ENCODE results near the gene NDUFA7. TPM values are rescaled to one million over a fixed set of nuclear protein-coding genes. Genes with fewer than 3 reads are reported as not detected.
"Not testable (repeated sequence)": the region's sequence is repeated elsewhere in the genome, so short reads cannot be mapped to it uniquely, and the experiment has no call there.

The NDUFA7 gene
- total RNA-seq, 2 donors from 2014 or later, result 39.6 to 52.6 TPM

GRCh38 chr19:8358948-8359347 lies 37.8 kb upstream of the NDUFA7 start:
- intact Hi-C loops (cut with DNase I), result loop anchor here (10.0 kb wide), 1 partner anchor 146 kb away; the partner anchor contains the start of gene PRAM1
- H3K4me3 ChIP-seq, result no peak overlapping the region
- no peak for DNase-seq (ENCODE audit: low spot score)
- TF ChIP-seq CTCF (IDR thresholded peaks at IDR 0.05), result no peak
- no peak for TF ChIP-seq POLR2A (IDR thresholded peaks at IDR 0.05)
- no peak for TF ChIP-seq POLR2AphosphoS5 (IDR thresholded peaks at IDR 0.05)
- H3K9me3 ChIP-seq, result no peaks in the 10 kb centered on the region
- H3K27me3 ChIP-seq (replicated peaks; ENCODE audit: insufficient read depth), result no peaks in the 10 kb centered on the region
- no peaks in the 10 kb centered on the region for H3K4me1 ChIP-seq (replicated peaks)
- 88% methylated on average over 6 of the region's 6 CpGs for WGBS
- H3K36me3 ChIP-seq, result no peaks in the 10 kb centered on the region
- H3K27ac ChIP-seq, result no peak overlapping the region

GRCh38 chr19:8357007-8357521 lies 35.9 kb upstream of the NDUFA7 start:
- no peaks in the 10 kb centered on the region for H3K4me1 ChIP-seq (replicated peaks)
- H3K9me3 ChIP-seq, result no peaks in the 10 kb centered on the region
- no peak for DNase-seq (ENCODE audit: low spot score)
- no peak overlapping the region for H3K4me3 ChIP-seq
- intact Hi-C loops (cut with DNase I), result loop anchor here (10.0 kb wide), 1 partner anchor 148 kb away; the partner anchor contains the start of gene PRAM1
- no peaks in the 10 kb centered on the region for H3K27me3 ChIP-seq (replicated peaks; ENCODE audit: insufficient read depth)
- TF ChIP-seq CTCF (IDR thresholded peaks at IDR 0.05), result no peak
- no peak for TF ChIP-seq POLR2AphosphoS5 (IDR thresholded peaks at IDR 0.05)
- no peak for TF ChIP-seq POLR2A (IDR thresholded peaks at IDR 0.05)
- no peaks in the 10 kb centered on the region for H3K36me3 ChIP-seq
- WGBS, result 69% methylated on average over 4 of the region's 4 CpGs
- no peak overlapping the region for H3K27ac ChIP-seq

GRCh38 chr19:8355631-8356402 lies 34.6 kb upstream of the NDUFA7 start:
- Histone ChIP-seq H3K27ac (no peak overlapping the region), H3K9me3 (no peaks in the 10 kb centered on the region), H3K36me3 (no peaks in the 10 kb centered on the region), H3K4me3 (no peak overlapping the region), H3K27me3 (replicated peaks; ENCODE audit: insufficient read depth) (no peaks in the 10 kb centered on the region), H3K4me1 (replicated peaks) (no peaks in the 10 kb centered on the region)
- TF ChIP-seq POLR2AphosphoS5 (IDR thresholded peaks at IDR 0.05) (no peak), POLR2A (IDR thresholded peaks at IDR 0.05) (no peak), CTCF (IDR thresholded peaks at IDR 0.05) (no peak)
- intact Hi-C loops (cut with DNase I), result loop anchor here (10.0 kb wide), 1 partner anchor 149 kb away; the partner anchor contains the start of gene PRAM1
- 71% methylated on average over 6 of the region's 6 CpGs for WGBS
- no peak for DNase-seq (ENCODE audit: low spot score)

GRCh38 chr19:8352845-8353244 lies 31.7 kb upstream of the NDUFA7 start:
- H3K27me3 ChIP-seq (replicated peaks; ENCODE audit: insufficient read depth); H3K27ac ChIP-seq; DNase-seq (ENCODE audit: low spot score); H3K9me3 ChIP-seq; H3K4me3 ChIP-seq; H3K4me1 ChIP-seq (replicated peaks); H3K36me3 ChIP-seq: not testable (repeated sequence)
- intact Hi-C loops (cut with DNase I), result loop anchor here (10.0 kb wide), 1 partner anchor 152 kb away; the partner anchor contains the start of gene PRAM1
- 42% methylated on average over 5 of the region's 5 CpGs for WGBS

GRCh38 chr19:8352134-8352827 lies 31.1 kb upstream of the NDUFA7 start:
- H3K4me3 ChIP-seq, result no peak overlapping the region
- no peaks in the 10 kb centered on the region for H3K36me3 ChIP-seq
- intact Hi-C loops (cut with DNase I), result loop anchor here (10.0 kb wide), 1 partner anchor 153 kb away; the partner anchor contains the start of gene PRAM1
- H3K27me3 ChIP-seq (replicated peaks; ENCODE audit: insufficient read depth), result no peaks in the 10 kb centered on the region
- no peak overlapping the region for H3K27ac ChIP-seq
- DNase-seq (ENCODE audit: low spot score), result no peak
- no peak for TF ChIP-seq POLR2AphosphoS5 (IDR thresholded peaks at IDR 0.05)
- no peak for TF ChIP-seq POLR2A (IDR thresholded peaks at IDR 0.05)
- H3K4me1 ChIP-seq (replicated peaks), result no peaks in the 10 kb centered on the region
- WGBS, result 14% methylated on average over 10 of the region's 10 CpGs
- no peaks in the 10 kb centered on the region for H3K9me3 ChIP-seq

- H3K27me3 ChIP-seq (replicated peaks; ENCODE audit: insufficient read depth); H3K9me3 ChIP-seq; DNase-seq (ENCODE audit: low spot score); H3K27ac ChIP-seq; H3K4me1 ChIP-seq (replicated peaks); H3K36me3 ChIP-seq; H3K4me3 ChIP-seq: not testable (repeated sequence)
- WGBS, result 56% methylated on average over 8 of the region's 8 CpGs
- intact Hi-C loops (cut with DNase I), result loop anchor here (10.0 kb wide), 1 partner anchor 155 kb away; the partner anchor contains the start of gene PRAM1
Measured at GRCh38 chr19:8349629-8350372, 28.6 kb upstream of the NDUFA7 start.
